Measurements from ENCODE around the gene GGT1. TPM values are rescaled to one million over a fixed set of nuclear protein-coding genes. Genes with fewer than 3 reads are reported as not detected.

GGT1 gene
- total and polyA plus RNA-seq, 2 experiments from 2014 or later = 6.6 to 7.4 TPM

GRCh38 chr22:24595228-24595627 lies 7.8 kb upstream of the GGT1 start:
- TF ChIP-seq JUNB (IDR thresholded peaks at IDR 0.05; ENCODE audit: unreplicated experiment) (no peak), EZH2 (IDR thresholded peaks at IDR 0.05; ENCODE audit: low read depth, unreplicated experiment) (no peak), ZNF331 (CRISPR knock-in tag; IDR thresholded peaks at IDR 0.05; ENCODE audit: low read depth) (no peak), ZNF114 (CRISPR knock-in tag; IDR thresholded peaks at IDR 0.05) (no peak), NANOG (IDR thresholded peaks at IDR 0.05; ENCODE audit: borderline replicate concordance) (no peak), CREB1 (CRISPR knock-in tag; IDR thresholded peaks at IDR 0.05; ENCODE audit: low read depth) (no peak), EZH2phosphoT487 (IDR thresholded peaks at IDR 0.05; ENCODE audit: unreplicated experiment) (no peak), CTCF (conservative IDR thresholded peaks at IDR 0.05; ENCODE audit: low read depth in 2 of 2) (no peak), ZNF462 (CRISPR knock-in tag; IDR thresholded peaks at IDR 0.05) (no peak), POLR2AphosphoS5 (IDR thresholded peaks at IDR 0.05; ENCODE audit: low read depth) (no peak), ETS1 (IDR thresholded peaks at IDR 0.05) (no peak), REST (IDR thresholded peaks at IDR 0.05; ENCODE audit: unreplicated experiment) (no peak), STAT1 (IDR thresholded peaks at IDR 0.05; ENCODE audit: unreplicated experiment) (no peak)
- H4K20me1 ChIP-seq (replicated peaks; ENCODE audit: insufficient read depth) = no peaks in the 10 kb centered on the region
- no peaks in the 10 kb centered on the region for H3F3A ChIP-seq (replicated peaks; ENCODE audit: low read depth)
- ATAC-seq (no peak), DNase-seq (ENCODE audit: low spot score) (no peak)
- no peak overlapping the region for H3K27ac Mint-ChIP-seq
- no peak overlapping the region for H2AFZ ChIP-seq
- H3K4me3 ChIP-seq = no peak overlapping the region
- no peaks in the 10 kb centered on the region for H3K36me3 Mint-ChIP-seq (ENCODE audit: low read depth)
- no peak overlapping the region for H3K4me3 Mint-ChIP-seq
- H3K9me3 Mint-ChIP-seq = no peaks in the 10 kb centered on the region
- peaks cover 16% of the 10 kb centered on the region for H3K27me3 Mint-ChIP-seq (ENCODE audit: insufficient read depth, low read depth, poor library complexity)
- H3K36me3 ChIP-seq (ENCODE audit: insufficient read depth) = no peaks in the 10 kb centered on the region
- H3K79me2 ChIP-seq (replicated peaks; ENCODE audit: insufficient read depth) = no peaks in the 10 kb centered on the region
- peaks cover 7% of the 10 kb centered on the region; the same call in 1 of the 2 replicates for H3K4me1 ChIP-seq (ENCODE audit: insufficient read depth)
- no peaks in the 10 kb centered on the region for H3K9me2 ChIP-seq (ENCODE audit: insufficient read depth)
- no peak overlapping the region for H3K4me2 ChIP-seq
- H3K4me1 Mint-ChIP-seq = peaks cover 28% of the 10 kb centered on the region
- no peaks in the 10 kb centered on the region for H3K27me3 ChIP-seq (ENCODE audit: insufficient read depth)
- H3K27ac ChIP-seq (ENCODE audit: low read depth) = no peak overlapping the region
